Stimulated activated CD4-positive, alpha-beta T cell treated with anti-CD3 and anti-CD28 coated beads, Interleukin-2, amount 100 ng/mL, for 24 hours (primary cell): ENCODE measurements around the gene IFI30.
"Not testable (repeated sequence)": the region's sequence is repeated elsewhere in the genome, so short reads cannot be mapped to it uniquely, and the experiment has no call there.

Source experiments
- DNase-seq, 2 donors: peaks; one replicate each; pipeline ENCODE4 v3.0.0-alpha.2; 2020

Gene IFI30

GRCh38 chr19:18203863-18204393 is 30.3 kb downstream of the IFI30 start, which contains the start of gene RAB3A:
Gene RAB3A, minus strand, starts transcription at chr19:18204042. Its CDS starts 1,302 bp downstream, at chr19:18202740.
- DNase-seq, result peak; percentile 99 to 100

DNA sequence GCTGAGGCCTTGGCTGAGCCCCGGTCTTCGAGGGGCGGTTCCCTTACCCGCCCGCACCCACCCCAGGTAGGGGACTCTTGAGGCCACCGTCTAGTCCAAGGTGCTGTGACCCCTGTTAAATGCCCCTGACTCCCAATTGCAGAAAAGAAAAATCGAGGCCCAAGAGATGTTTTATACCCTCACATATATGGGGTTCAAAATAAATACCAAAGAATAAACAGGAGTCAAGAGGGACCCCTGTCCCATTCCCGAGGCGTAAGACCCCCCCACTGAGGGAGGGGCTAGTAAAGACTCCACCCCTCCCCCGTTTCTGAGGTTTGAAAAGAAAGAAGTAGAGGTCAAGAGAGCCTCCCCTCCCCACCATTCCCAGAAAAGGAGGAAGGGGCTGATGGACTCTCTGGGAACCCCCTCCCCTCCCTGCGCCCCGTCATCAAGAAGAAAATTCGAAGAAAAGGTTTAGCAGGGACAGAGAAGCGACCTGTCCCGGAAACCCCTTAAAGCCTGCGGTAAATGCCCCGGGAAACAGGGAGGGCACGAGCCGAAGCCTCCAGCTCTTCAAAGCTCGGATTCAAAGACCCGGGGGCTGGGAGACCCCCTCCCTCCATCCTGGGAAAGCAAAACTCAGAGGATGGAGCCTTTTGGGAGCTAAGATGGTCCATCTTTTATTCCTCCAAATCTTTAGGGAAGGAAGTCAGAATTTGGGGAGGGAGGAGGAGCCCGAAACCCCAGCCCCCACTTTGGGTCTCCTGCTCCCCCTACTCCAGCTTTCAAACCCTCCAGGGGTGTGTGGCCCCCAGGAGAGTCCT is 31.0 kb downstream of the IFI30 start:
- DNase-seq, result peak; percentile 51 to 58

DNA sequence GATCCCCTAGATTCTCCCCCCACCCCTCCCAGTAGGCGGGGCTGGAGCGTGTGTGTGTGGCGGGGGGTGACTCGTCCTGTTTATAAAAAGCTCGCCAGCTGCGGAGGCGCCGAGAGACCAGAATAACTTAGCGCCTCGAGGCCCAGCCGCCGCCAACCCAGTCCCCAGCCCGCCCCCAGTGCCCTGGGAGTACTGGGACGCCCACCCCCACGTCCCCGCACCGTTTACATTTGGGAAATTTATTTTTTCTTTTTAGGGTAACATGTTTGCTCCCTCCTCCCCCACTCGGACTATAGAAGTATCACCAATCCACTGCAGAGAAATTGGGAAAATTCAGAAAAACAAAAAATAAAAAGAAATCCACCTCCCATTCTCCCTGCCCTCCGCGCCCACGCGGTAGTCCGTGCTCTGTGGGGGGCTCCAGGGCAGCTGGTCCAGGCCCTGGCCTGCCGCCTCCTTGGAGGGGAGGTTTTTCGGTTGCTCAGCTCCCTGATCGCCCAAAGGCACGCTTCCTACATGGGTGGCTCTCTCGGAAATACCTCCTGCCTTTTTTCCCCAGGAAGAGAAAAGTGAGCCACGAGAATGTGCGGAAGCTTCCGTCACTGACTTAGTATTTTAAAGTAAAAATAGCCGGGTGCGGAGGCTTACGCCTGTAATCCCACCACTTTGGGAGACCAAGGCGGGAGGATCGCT is 31.7 kb downstream of the IFI30 start:
- DNase-seq, result peak; percentile 62 to 66

- DNase-seq, result no peak
Observed at GRCh38 chr19:18206018-18206417, 32.4 kb downstream of the IFI30 start.

DNA sequence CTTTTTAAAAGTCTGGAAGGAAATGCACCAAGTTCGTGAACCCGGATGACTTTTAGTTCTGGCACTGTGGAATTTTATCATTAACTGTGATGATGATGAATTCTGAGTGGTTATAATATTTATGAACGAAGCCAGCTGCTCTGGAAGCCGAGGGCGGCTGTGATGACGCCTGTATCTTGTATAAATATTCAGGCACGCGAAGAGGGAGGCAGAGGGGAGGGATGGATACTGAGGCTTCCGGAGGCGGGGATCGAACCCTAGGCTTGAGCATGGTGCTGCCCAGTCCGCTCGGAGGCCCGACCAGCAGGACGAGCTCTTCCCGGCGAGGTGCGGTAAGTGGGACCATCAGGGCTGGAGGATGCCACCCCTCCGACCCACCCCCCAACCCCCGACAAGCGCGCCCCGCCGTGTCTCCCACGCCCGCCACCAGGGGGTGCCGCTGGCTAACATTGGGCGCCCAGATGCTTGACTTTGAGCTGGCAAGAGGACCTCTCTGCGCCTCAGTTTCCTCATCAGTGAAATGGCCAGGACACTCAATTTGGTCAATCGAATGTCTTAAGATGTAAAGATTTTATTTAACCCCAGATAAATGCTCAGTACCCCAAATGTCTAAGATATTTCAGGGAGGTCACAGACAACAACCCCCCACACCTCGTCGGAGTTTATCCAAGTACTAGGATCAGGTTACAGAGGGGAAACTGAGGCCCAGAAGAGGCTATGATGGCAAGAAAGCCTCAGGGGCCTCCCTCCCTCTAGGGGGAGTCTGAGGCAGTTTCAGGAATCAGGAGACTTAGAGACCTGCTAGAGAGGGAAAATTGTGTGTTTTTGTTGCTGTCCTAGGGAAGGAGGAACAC is 34.7 kb downstream of the IFI30 start:
- DNase-seq, result peak; percentile 70

- not testable (repeated sequence) for DNase-seq
Observed at GRCh38 chr19:18209912-18210311, 36.3 kb downstream of the IFI30 start.

- no peak for DNase-seq
Observed at GRCh38 chr19:18211683-18212082, 38.1 kb downstream of the IFI30 start.

DNA sequence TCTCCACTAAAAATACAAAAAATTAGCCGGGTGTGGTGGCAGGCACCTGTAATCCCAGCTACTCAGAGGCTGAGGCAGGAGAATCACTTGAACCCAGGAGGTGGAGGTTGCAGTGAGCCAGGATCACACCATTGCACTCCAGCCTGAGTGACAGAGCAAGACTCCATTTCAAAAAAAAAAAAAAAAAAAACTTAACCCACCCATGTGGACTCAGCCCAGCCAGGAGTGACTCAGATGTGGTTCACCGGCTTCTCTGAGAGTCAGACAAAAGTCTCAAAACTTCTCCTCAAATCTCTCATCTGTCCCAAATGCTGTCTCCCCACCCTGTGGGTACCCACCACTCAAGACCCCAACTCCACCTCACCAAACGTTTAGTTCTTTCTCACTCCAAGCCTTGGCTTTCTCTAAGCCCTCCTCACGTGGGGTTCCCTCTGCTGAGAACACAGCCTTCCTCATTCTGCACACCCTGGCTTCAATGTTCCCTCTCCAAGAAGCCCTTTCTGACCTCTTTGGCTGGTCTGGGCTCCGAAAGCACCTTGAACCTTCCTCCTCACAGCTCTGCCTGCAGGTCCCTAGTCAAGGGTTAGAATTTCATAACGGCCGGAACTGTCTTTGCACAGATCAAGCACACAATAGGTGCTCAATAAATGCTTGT is 41.3 kb downstream of the IFI30 start:
- DNase-seq, result no peak

- no peak for DNase-seq
Observed at GRCh38 chr19:18216789-18217188, 43.2 kb downstream of the IFI30 start.

- no peak for DNase-seq
Observed at GRCh38 chr19:18218159-18218558, 44.5 kb downstream of the IFI30 start.

DNA sequence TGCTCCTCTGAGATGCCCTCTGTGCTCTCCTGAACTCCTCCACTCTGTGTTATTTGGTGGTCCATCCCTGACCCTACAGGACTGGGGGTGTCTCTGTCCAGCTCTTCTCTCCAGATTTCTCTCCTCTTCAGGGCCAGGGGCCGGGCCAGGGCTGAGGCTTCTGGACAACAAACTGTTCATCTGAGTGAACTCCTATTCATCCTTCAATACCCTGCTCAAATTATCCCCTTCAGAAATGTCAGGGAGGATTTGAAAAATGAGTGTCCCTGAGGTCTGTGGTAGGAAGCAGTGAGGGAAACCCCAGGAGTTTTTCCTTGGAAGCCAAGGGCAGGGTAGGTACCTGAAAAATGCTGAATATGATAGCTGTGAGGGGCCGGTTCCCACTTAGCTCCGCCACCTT is 45.0 kb downstream of the IFI30 start:
- DNase-seq, result no peak

- DNase-seq, result no peak
Observed at GRCh38 chr19:18219911-18220631, 46.5 kb downstream of the IFI30 start.

DNA sequence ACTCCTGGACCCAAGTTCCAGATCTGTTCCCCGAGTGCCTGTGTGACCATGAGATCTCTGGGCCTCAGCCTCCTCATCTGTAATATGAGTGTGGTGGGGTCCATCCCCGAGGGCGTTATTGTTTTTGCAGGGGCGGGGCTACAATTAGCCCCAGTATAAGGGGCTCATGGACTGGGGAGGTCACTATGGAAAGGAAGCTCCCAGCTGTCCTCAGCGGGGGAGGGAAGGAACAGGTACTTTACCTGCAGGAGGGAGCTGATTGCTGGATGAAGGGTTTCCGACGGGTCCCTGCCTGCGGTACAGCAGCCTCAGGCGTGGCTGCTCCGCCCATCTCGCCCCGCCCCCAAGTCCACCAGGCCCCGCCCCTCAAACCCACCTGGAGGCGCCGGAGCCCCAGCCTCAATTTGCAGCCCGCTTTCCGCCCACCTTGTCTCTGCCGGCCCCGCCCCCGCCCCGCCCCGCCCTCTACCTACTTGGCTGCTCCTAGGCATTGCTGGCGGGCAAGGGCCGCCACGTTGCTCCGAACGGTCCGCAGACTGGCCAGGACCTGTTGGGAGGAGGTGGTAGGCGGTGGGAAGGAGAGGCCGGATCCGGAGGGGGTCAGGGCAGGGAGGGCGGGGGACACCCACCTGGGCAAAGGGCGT is 47.1 kb downstream of the IFI30 start:
- peak in 1 of 2 donors; percentile 12 for DNase-seq

GRCh38 chr19:18221815-18222725 is 48.5 kb downstream of the IFI30 start:
- DNase-seq, result no peak

DNA sequence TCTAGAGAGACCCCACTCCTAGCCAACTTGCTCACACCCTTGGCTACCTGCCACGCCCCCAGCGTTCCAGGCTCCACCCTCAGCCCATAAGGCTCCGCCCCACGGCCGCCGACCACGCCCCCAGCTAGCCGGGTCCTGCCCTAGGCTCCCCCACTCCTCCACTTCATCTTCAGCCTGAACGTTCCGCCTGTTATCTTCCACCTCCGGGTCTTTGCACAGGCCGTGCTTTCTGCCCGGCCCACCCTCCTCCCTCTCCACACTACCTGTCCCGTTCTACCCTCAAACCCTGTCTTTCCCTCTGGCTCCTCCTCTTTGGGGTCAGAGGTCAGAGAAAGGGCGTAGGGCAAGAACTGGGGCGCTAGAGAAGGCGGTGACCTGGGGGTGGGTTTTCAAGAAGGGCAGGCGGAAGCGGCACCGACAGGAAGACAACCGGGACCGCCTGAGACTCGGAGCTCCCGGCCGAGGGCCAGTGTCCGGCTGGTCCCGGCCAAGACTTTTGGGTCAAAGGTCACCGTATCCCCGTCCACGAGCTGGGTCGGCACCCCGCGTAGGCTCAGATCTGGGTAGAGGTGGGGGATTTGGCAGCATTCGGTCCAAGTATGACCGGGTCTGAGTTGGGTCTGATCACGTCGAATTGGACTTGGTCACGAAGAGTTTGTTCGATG is 50.4 kb downstream of the IFI30 start:
- peak; percentile 39 to 53 for DNase-seq

- DNase-seq, result peak; percentile 90 to 96
Observed at GRCh38 chr19:18224525-18225354, 51.1 kb downstream of the IFI30 start.

DNA sequence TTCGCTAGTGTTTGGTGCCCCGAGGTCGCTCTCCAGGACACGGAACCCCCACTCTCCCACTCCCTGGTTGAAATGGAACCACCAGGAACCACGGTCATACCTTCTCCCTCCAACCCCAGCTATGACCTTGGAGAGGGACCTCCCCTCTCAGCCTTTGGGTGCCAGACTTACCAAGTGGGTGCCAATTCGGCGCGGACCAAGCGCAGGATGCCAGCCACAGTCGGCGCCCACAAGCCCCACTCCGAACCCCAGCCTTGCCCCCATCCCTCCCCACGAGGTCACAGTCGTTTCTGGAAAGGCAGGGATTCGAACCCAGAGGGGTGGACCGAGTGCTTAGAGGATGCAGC is 51.7 kb downstream of the IFI30 start:
- DNase-seq, result no peak

- no peak for DNase-seq
Observed at GRCh38 chr19:18225702-18226468, 52.3 kb downstream of the IFI30 start, which contains the start of gene PDE4C. Gene PDE4C, minus strand, starts transcription at chr19:18226438. Its CDS starts 23 bp downstream, at chr19:18226415.
